Esophagus squamous epithelium (tissue), 4 donors: ENCODE measurements around the gene EIF3F.

Experiments used
- CTCF ChIP-seq, 6 experiments: fragments of 450-650 bp in 4 of 6; fragments of 200-600 bp in 2 of 6; sonication (generic) in 2 of 6; IDR thresholded peaks; one replicate each; pipeline ENCODE4 v1.5.1; 2016 to 2019; ENCODE audit warnings: antibody characterized with exemption in 6 of 6, mild to moderate bottlenecking in 4 of 6, moderate library complexity in 4 of 6
- POLR2A ChIP-seq, 4 donors: fragments of 450-650 bp; IDR thresholded peaks; one replicate each; pipeline ENCODE4 v1.6.1; 2017; ENCODE audit warnings: antibody characterized with exemption in 4 of 4, mild to moderate bottlenecking in 4 of 4, moderate library complexity in 3 of 4

- TF ChIP-seq CTCF (IDR thresholded peaks at IDR 0.05) (no peak), POLR2A (IDR thresholded peaks at IDR 0.05) (no peak)
These were observed 41.6 kb downstream of the EIF3F start for GRCh38 chr11:8028766-8029165.
